DMS153 (cell line): Measurements from ENCODE around the gene ATP4B.
"Not testable (repeated sequence)": the region's sequence is repeated elsewhere in the genome, so short reads cannot be mapped to it uniquely, and the experiment has no call there.

ENCODE experiments used
- DNase-seq: peaks from one replicate; lab custom pipeline; 2025; lab: John Stamatoyannopoulos, UW

The ATP4B gene

DNA sequence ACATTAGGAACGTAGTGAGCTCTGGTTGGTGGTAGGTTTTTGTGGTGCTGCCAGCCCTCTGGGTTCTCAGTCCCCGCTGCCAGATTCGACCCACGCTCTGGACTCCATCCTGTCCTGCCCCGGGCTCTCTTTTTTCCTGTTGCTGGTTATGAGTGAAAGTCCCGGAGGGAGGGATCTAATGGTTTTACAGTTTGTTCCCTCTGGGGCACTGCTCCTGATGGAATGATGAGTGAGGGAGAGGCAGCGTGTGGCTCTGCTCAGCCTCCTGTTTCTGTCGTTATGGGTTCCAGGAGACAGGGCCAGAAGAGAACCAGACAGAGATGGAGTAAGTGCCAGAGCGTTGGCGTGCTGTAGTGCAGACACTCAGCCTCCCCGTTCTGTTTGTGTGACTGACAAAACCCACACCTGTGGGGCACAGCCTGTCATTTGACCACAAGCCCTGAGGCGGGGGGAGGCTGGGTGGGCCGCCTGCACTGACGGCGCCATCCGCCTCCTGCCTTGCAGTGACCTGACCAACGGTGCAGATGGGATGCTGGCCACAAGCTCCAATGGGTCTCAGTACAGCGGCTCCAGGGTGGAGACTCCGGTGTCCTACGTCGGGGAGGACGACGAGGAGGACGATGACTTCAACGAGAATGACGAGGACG, 18.3 kb downstream of the ATP4B start:
- no peak for DNase-seq

GRCh38 chr13:113638806-113639205, 19.2 kb downstream of the ATP4B start:
- DNase-seq = no peak

DNA sequence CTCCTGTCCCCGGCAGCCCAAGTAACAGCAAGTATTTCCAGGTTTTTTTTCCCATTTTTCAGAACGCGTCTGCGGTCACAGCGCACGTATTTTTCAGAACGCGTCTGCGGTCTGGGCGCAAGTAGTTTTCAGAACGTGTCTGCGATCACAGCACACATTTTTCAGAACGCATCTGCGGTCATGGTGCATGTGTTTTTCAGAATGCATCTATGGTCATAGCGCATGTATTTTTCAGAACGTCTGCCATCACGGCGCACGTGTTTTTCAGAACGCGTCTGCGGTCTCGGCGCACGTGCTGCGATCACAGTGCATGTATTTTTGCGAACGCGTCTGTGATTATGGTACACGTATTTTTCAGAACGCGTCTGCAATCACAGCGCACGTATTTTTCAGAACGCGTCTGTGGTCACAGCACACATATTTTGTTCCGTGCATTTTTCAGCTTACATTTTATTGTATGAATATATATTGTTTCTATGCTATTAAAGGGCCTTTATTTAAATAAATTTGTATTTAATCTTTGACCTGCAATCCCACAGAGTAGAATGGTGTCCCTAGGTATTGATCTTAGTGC, 19.7 kb downstream of the ATP4B start:
- no peak for DNase-seq

- no peak for DNase-seq
Observed at GRCh38 chr13:113637262-113638160, 20.5 kb downstream of the ATP4B start.

- no peak for DNase-seq
Observed at GRCh38 chr13:113636266-113636963, 21.6 kb downstream of the ATP4B start.

- no peak for DNase-seq
Observed at GRCh38 chr13:113635709-113636108, 22.3 kb downstream of the ATP4B start.

- DNase-seq = no peak
Observed at GRCh38 chr13:113635048-113635420, 23.0 kb downstream of the ATP4B start.

- no peak for DNase-seq
Observed at GRCh38 chr13:113634279-113635047, 23.5 kb downstream of the ATP4B start.

GRCh38 chr13:113633485-113633873, 24.5 kb downstream of the ATP4B start:
- no peak for DNase-seq

GRCh38 chr13:113632706-113633484, 25.1 kb downstream of the ATP4B start:
- no peak for DNase-seq

GRCh38 chr13:113631341-113632095, 26.5 kb downstream of the ATP4B start:
- DNase-seq = no peak

DNA sequence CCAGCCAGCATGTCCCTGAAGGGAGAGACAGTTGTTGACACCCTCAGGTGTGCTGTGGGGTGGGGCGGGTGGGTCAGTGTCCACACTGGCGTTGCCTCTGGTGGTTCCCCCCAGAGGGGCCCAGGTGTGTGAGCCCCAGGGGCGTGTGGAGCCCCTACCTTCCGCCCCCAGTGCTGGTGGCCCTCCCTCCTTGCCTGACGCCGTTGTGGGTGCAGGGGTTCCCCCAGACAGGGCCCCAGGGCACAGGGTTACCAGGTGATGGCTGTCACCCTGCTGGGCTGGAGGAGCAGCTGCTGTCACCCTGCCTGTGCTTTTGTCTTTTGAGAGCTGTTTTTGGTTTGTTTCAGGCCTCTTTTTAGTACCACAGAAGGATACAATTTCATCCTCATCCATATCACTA, 27.2 kb downstream of the ATP4B start:
- DNase-seq = no peak

- DNase-seq = no peak
Observed at GRCh38 chr13:113630296-113630695, 27.7 kb downstream of the ATP4B start.

DNA sequence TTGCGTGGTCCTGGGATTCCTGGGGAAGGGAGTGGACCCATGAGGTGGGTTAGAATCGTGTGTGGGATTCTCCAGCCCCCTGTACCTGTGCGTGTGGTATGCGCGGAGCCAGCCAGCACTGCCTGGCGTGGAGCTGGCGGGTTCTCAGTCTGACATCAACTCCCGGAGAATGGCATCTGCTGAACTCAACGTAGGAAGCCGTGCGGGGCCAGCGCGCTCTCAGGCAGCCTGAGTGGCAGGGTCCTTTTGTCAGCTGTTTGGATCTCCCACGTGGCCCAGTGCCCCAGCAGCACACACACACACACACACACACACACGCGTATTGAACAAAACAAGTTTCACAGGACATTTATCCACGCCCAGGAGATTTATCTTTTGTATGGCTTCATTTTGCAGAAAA, 28.1 kb downstream of the ATP4B start:
- no peak for DNase-seq

- no peak for DNase-seq
Observed at GRCh38 chr13:113628291-113629270, 29.4 kb downstream of the ATP4B start.

DNA sequence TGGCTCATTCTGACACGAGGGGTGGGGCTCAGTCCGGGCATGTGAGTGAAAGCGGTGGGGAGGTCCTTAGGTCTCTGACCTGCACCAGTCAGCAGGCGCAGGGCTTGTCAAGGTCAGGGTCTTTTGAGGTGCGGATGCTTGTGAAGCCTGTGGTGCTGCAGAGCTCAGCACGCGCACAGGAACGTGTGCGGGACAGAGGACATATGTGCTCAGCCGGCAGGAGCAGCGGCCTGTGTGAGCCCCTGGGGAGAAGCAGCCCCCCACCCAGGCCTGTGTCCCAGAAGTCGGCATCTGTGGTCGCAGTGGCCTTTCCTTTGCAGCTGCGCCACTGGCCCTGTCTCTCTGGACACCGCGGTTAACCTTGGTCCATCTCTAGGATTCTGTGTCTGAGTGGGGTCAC, 30.9 kb downstream of the ATP4B start:
- DNase-seq = no peak

- no peak for DNase-seq
Observed at GRCh38 chr13:113625965-113626721, 31.9 kb downstream of the ATP4B start.

GRCh38 chr13:113624640-113625304, 33.2 kb downstream of the ATP4B start:
- DNase-seq = not testable (repeated sequence)
